NB4 (cell line): Measurements from ENCODE around the gene ANKS1B.
A peak's percentile ranks its signal among the peaks of the same experiment; 100 is the strongest.
"Not testable (repeated sequence)": the region's sequence is repeated elsewhere in the genome, so short reads cannot be mapped to it uniquely, and the experiment has no call there.

Experiments used
- DNase-seq: peaks from one replicate; pipeline ENCODE4 v3.0.0; 2010; ENCODE audit warnings: low read depth
- H3K4me3 ChIP-seq: one replicate; pipeline ENCODE4 v1.5.1; 2011; ENCODE audit warnings: mild to moderate bottlenecking, low read depth, low read length, moderate library complexity
- MAX ChIP-seq: IDR thresholded peaks from 2 replicates; pipeline ENCODE4 v1.6.1; 2011; ENCODE audit warnings: low read depth, low read length
- MYC ChIP-seq: IDR thresholded peaks from 2 replicates; pipeline ENCODE4 v1.6.1; 2011; ENCODE audit warnings: low read depth, low read length
- POLR2A ChIP-seq: IDR thresholded peaks from 2 replicates; pipeline ENCODE4 v1.6.1; 2011; ENCODE audit warnings: mild to moderate bottlenecking; ENCODE audit not compliant: insufficient read length; ENCODE audit errors: extremely low read depth
- TF ChIP-seq, protein P1 (sequence below): IDR thresholded peaks from one replicate; pipeline ENCODE4 v1.5.1; 2012; ENCODE audit warnings: low read depth, low read length

ANKS1B gene

DNA sequence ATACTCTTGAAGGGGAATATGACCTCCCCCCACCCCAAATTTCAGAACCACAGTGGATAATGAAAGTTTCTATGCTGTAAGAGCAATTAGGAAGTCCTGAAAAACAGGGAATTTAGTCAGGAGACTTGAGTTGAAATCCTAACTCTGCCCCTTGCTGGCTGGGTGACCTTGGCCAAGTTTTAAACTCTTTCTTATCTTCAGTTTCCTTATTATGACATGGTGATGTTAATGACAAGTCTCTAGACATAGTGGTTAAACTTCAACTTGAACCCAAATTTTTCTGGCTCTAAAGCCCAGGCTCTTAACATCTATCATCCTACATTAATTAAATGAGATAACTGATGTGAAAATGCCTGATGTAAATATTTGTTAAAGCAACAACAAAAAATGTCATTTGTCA is 1013.8 kb downstream of the ANKS1B start:
- no peak for TF ChIP-seq POLR2A
- TF ChIP-seq, protein P1, sequence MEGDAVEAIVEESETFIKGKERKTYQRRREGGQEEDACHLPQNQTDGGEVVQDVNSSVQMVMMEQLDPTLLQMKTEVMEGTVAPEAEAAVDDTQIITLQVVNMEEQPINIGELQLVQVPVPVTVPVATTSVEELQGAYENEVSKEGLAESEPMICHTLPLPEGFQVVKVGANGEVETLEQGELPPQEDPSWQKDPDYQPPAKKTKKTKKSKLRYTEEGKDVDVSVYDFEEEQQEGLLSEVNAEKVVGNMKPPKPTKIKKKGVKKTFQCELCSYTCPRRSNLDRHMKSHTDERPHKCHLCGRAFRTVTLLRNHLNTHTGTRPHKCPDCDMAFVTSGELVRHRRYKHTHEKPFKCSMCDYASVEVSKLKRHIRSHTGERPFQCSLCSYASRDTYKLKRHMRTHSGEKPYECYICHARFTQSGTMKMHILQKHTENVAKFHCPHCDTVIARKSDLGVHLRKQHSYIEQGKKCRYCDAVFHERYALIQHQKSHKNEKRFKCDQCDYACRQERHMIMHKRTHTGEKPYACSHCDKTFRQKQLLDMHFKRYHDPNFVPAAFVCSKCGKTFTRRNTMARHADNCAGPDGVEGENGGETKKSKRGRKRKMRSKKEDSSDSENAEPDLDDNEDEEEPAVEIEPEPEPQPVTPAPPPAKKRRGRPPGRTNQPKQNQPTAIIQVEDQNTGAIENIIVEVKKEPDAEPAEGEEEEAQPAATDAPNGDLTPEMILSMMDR, result no peak
- no peak for TF ChIP-seq MYC
- TF ChIP-seq MAX, result no peak
- DNase-seq, result no peak

DNA sequence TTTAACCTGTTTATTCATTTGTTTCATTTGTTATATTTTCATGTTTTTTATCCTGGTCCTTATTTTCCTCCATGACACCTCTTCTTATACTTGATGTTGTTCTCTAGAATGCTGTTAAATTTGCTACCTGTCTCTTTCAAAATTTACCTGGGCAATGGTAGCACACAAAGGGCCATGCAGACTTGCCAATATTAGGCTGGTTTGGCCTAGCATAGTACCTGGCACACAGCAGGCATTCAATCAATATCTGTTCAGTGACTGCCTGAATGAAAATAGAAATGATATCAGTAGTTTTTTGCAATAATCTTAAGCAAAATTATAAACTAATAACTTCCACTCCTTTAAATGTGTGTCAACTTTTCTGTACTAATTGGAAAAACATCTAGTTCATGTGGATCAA is 1014.5 kb downstream of the ANKS1B start:
- H3K4me3 ChIP-seq, result no peak overlapping the region
- TF ChIP-seq, protein P1, result no peak
- TF ChIP-seq MYC, result no peak
- no peak for TF ChIP-seq MAX
- no peak for TF ChIP-seq POLR2A
- DNase-seq, result no peak

More for the DNA sequence above, 1013.8 kb downstream of the ANKS1B start:
- no peak overlapping the region for H3K4me3 ChIP-seq

DNA sequence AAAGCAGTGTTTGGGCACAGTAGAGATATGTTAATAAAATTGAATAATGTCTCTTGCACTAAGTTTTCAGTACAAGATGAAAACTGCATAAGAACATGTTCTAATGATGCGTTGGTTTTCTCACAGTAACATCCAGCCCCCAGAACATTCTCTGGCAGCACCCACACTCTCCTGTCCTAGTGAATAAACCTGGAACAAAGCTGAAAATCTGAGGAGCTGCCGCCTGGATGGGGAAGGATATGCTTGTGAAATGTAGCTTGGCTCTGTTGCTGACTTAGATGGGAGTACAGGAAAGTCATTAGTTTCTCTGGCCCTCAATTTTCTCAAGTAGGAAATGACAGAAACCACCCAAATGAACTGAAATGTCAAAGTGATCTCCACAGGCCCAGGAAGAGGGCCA is 1015.8 kb downstream of the ANKS1B start:
- no peak for DNase-seq
- TF ChIP-seq, protein P1, result no peak
- TF ChIP-seq MYC (no peak), POLR2A (no peak), MAX (no peak)
- no peak overlapping the region for H3K4me3 ChIP-seq

- DNase-seq, H3K4me3 ChIP-seq: not testable (repeated sequence)
Measured at GRCh38 chr12:98957135-98957534, 1027.6 kb downstream of the ANKS1B start.

- TF ChIP-seq, protein P1, result peak; percentile 64
- TF ChIP-seq MYC, result no peak
- no peak overlapping the region for H3K4me3 ChIP-seq
- peak; percentile 44 for DNase-seq
Measured at GRCh38 chr12:98955284-98955683, 1029.5 kb downstream of the ANKS1B start.

DNA sequence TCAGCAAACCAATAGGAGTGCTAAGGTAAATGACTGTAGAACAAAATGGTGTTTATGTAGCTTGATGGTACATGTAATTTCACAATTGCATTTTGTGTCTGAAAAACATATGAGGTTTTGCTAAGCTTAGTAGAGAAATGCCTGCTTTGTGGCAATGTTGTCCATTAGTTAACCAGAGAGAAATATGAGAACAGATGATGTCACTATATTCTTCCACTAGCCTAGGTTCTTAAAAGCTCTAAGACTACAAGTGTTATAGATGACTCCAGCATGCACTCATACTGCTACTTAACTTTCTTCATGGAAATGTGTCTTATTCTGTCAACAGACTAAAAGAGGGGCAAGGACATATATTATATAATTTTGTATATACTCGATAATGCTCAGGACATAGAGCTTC is 1030.2 kb downstream of the ANKS1B start:
- DNase-seq, result no peak
- TF ChIP-seq, protein P1, result no peak
- TF ChIP-seq POLR2A (no peak), MAX (no peak), MYC (no peak)
- no peak overlapping the region for H3K4me3 ChIP-seq

DNA sequence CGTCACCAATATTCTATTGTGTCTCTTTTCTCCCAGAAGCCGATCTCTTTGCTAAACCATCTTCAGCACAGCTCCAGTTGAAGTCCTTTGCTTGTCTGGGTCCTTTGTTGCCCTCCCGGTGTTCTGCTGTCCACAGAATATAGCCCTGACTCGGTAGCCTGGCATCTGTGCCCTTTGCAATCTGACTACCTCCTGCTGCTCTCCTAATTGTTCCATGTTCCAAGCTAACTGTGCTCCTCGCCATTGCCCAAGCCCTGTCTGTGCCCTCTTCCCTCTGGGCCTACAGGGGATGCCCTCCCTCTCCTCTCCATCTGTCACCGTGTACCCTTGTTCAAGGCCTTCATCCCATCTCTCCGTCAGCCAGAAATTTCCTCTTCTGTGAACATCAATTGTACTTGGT is 1033.3 kb downstream of the ANKS1B start:
- DNase-seq, result no peak
- TF ChIP-seq MAX, result no peak
- no peak for TF ChIP-seq POLR2A
- TF ChIP-seq, protein P1, result no peak
- no peak for TF ChIP-seq MYC

More for the DNA sequence above, 1033.3 kb downstream of the ANKS1B start:
- H3K4me3 ChIP-seq, result no peak overlapping the region
